Left ventricle myocardium inferior (tissue), 1 donor: ENCODE data around the gene FBXO9. TPM values are rescaled to one million over a fixed set of nuclear protein-coding genes. Genes with fewer than 3 reads are reported as not detected.

Source experiments
- DNase-seq: peaks from one replicate; pipeline ENCODE4 v3.0.0-alpha.2; 2020
- H3K27ac ChIP-seq: fragments of 200-600 bp; replicated peaks from 2 replicates; pipeline ENCODE4 v1.8.0; 2021
- H3K27me3 ChIP-seq: fragments of 200-600 bp; 2 replicates; pipeline ENCODE4 v1.8.0; 2021; ENCODE audit warnings: low read depth
- H3K36me3 ChIP-seq: fragments of 200-600 bp; 2 replicates; pipeline ENCODE4 v1.8.0; 2021
- H3K4me1 ChIP-seq: fragments of 200-600 bp; 2 replicates; pipeline ENCODE4 v1.8.0; 2021
- H3K4me3 ChIP-seq: fragments of 200-600 bp; 2 replicates; pipeline ENCODE4 v1.8.0; 2021; ENCODE audit warnings: mild to moderate bottlenecking, moderate library complexity
- H3K9me3 ChIP-seq: fragments of 200-600 bp; replicated peaks from 2 replicates; pipeline ENCODE4 v1.8.0; 2021
- intact Hi-C: fragments of 100-400 bp; cut with micrococcal nuclease; formaldehyde crosslinking; loops from one replicate; pipeline ENCODE4 v1.11.0; 2022
- total RNA-seq: library from RNA; stranded (reverse); fragmentation: NEBNext Ultra II Directional; extraction: Animal tissue kit (Norgen Biotek cat#: 25700); gene quantifications from one replicate; pipeline ENCODE4 v1.2.1, GENCODE V29; 2021
- TF ChIP-seq, protein P1 (sequence below): fragments of 200-600 bp; IDR thresholded peaks from 2 replicates; pipeline ENCODE4 v1.8.0; 2021; ENCODE audit warnings: antibody characterized with exemption, mild to moderate bottlenecking, borderline replicate concordance
- donor health status: DM: no; HTN: yes; CAD: no; lungs with severe emphysema.

Gene FBXO9
- total RNA-seq, 1 donor from 2014 or later, result 56.4 TPM

DNA sequence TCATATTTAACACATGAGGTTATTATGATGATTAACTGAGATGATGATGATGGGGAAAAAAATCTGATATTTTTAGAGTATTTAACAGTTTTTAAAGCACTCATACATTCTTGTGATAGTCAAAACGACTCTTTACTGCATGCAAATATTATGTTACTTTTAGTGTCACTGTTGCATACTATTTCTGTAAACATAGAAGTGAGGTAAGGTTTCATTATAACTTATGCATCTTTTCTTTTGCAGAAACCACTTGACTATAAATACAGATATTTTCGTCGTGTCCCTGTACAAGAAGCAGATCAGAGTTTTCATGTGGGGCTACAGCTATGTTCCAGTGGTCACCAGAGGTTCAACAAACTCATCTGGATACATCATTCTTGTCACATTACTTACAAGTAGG lies 30.1 kb downstream of the FBXO9 start:
- no peak overlapping the region for H3K27ac ChIP-seq
- H3K4me1 ChIP-seq, result no peaks in the 10 kb centered on the region
- no peak overlapping the region for H3K4me3 ChIP-seq
- no peaks in the 10 kb centered on the region for H3K27me3 ChIP-seq
- TF ChIP-seq, protein P1, sequence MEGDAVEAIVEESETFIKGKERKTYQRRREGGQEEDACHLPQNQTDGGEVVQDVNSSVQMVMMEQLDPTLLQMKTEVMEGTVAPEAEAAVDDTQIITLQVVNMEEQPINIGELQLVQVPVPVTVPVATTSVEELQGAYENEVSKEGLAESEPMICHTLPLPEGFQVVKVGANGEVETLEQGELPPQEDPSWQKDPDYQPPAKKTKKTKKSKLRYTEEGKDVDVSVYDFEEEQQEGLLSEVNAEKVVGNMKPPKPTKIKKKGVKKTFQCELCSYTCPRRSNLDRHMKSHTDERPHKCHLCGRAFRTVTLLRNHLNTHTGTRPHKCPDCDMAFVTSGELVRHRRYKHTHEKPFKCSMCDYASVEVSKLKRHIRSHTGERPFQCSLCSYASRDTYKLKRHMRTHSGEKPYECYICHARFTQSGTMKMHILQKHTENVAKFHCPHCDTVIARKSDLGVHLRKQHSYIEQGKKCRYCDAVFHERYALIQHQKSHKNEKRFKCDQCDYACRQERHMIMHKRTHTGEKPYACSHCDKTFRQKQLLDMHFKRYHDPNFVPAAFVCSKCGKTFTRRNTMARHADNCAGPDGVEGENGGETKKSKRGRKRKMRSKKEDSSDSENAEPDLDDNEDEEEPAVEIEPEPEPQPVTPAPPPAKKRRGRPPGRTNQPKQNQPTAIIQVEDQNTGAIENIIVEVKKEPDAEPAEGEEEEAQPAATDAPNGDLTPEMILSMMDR, result no peak
- DNase-seq, result no peak
- no peaks in the 10 kb centered on the region for H3K9me3 ChIP-seq
- intact Hi-C loops, result no loop called here
- peaks cover 98% of the 10 kb centered on the region for H3K36me3 ChIP-seq

DNA sequence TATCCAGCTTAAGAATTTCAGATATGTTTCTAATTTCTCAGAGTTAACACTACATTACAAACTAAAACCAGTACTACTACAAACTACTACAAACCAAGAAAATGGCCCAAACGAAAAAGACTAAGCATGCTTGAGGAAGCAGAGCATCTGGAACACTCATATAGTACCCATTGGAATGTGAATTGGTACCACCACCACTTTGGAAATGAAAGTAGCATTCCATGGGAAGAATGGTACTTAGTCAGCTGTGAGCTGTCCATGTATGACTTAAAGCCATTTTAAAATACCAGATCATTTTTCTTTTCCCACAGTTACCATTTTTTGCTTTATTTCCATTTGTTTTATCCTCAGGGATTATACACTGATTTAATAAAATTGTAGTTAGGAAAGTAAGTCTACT lies 30.5 kb downstream of the FBXO9 start:
- no peaks in the 10 kb centered on the region for H3K4me1 ChIP-seq
- no peak for DNase-seq
- intact Hi-C loops, result no loop called here

DNA sequence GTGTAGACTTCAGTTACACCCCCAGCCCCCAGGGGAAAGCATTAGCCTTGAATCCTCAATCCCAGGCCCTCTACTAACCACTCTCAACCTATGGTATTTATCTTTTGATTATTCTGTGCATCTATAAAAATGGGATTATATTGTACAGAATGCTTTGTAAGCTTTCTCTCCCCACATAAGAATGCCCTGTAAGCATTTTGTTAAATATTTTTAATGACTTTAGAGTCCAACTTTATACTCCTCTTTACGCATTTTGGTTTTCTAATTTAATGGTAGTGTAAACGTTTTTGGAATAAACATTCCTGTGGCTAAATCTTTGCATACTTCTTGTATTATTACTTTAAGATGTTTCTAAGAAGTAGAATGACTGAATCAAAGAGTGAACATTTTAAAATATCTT lies 35.4 kb downstream of the FBXO9 start:
- H3K4me1 ChIP-seq, result no peaks in the 10 kb centered on the region
- no peaks in the 10 kb centered on the region for H3K9me3 ChIP-seq
- TF ChIP-seq, protein P1, result no peak
- peaks cover 80% of the 10 kb centered on the region for H3K36me3 ChIP-seq
- no peak overlapping the region for H3K4me3 ChIP-seq
- intact Hi-C loops, result no loop called here
- DNase-seq, result no peak
- no peak overlapping the region for H3K27ac ChIP-seq
- no peaks in the 10 kb centered on the region for H3K27me3 ChIP-seq

More for the DNA sequence above, 30.5 kb downstream of the FBXO9 start:
- Histone ChIP-seq H3K9me3 (no peaks in the 10 kb centered on the region), H3K4me3 (no peak overlapping the region), H3K27me3 (no peaks in the 10 kb centered on the region), H3K36me3 (peaks cover 98% of the 10 kb centered on the region), H3K27ac (no peak overlapping the region)
- TF ChIP-seq, protein P1, result no peak

DNA sequence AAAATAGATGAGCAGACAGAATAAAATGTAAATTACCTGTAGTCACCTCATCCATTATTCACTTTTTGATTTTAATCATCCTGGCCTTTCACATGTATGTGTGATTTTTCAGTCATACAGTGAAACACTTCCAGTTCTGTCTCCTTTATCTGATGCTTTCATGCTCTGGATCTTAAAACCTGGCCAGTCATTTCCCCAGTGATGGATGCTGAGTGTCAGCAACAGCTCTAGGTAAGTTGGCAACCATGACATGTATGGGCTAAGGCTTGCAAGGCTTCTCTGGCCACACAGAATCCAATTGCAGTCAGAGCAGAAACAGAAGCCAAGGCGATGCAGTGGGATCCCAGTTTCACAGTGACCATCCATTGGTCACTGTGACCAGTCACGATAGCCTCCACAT lies 35.8 kb downstream of the FBXO9 start:
- intact Hi-C loops, result no loop called here
- H3K4me3 ChIP-seq, result no peak overlapping the region
- DNase-seq, result no peak
- H3K4me1 ChIP-seq, result no peaks in the 10 kb centered on the region
- TF ChIP-seq, protein P1, result no peak
- H3K9me3 ChIP-seq, result no peaks in the 10 kb centered on the region
- no peaks in the 10 kb centered on the region for H3K27me3 ChIP-seq
- H3K36me3 ChIP-seq, result peaks cover 76% of the 10 kb centered on the region
- no peak overlapping the region for H3K27ac ChIP-seq

DNA sequence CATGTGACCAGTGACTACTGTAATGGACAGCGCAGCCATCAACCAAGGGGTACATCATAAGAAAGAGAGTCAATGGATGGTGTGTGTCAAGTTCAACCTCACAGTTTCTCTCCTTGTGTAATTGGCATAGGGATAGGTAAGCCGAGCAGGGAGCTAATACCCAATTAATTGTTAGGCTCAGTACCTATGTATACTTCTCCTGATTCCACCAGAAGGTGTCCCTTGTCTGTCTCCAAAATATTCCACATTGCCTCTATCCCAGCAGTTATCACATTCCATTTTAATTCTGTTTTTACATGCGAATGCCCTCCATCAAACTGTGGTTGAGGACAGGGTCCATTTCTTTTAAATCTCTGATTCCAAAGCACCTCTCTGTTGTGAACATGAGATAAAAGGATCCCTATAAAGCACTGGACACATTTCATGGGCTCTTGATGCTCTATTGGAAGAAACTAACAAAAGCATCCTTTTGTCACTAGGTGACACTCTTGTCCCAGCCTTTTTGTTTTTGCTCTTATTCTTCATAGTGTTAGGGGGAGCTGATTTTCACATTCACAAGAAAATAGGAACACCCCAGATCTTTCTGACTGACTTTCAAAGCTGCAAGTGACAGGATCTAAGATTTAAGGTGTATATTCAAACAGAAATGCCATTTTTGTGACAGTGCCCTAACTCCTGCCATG lies 38.9 kb downstream of the FBXO9 start:
- H3K27ac ChIP-seq, result no peak overlapping the region

More for the DNA sequence above, 38.9 kb downstream of the FBXO9 start:
- Histone ChIP-seq H3K27me3 (no peaks in the 10 kb centered on the region), H3K36me3 (peaks cover 44% of the 10 kb centered on the region), H3K4me1 (no peaks in the 10 kb centered on the region), H3K4me3 (no peak overlapping the region), H3K9me3 (no peaks in the 10 kb centered on the region)
- intact Hi-C loops, result no loop called here
- no peak for DNase-seq
- TF ChIP-seq, protein P1, result no peak
